ENCODE results near the gene TOM1L2.

Gene TOM1L2

GRCh38 chr17:17837380-17837821, 134.8 kb downstream of the TOM1L2 start:
- H3K27me3 ChIP-seq (ENCODE audit: insufficient read depth, poor library complexity, severe bottlenecking), result no peaks in the 10 kb centered on the region
- DNase-seq (ENCODE audit: low read depth in 1 of 2, low spot score in 1 of 2), result no peak
- TF ChIP-seq GABPA (IDR thresholded peaks at IDR 0.05; ENCODE audit: low read depth) (no peak), SPI1 (IDR thresholded peaks at IDR 0.05; ENCODE audit: borderline replicate concordance, low read depth) (no peak), REST (IDR thresholded peaks at IDR 0.05; ENCODE audit: insufficient replicate concordance, low read depth) (no peak), POLR2AphosphoS5 (IDR thresholded peaks at IDR 0.05; ENCODE audit: low read depth) (no peak), CTCF (IDR thresholded peaks at IDR 0.05; ENCODE audit: insufficient read depth, low read length) (no peak)

GRCh38 chr17:17836818-17837379, 135.3 kb downstream of the TOM1L2 start, which contains the start of gene SREBF1:
TSS of gene SREBF1 (minus strand) at chr17:17836986. CDS start at chr17:17836817, 169 bp downstream.
- TF ChIP-seq POLR2AphosphoS5 (IDR thresholded peaks at IDR 0.05; ENCODE audit: low read depth), result no peak; the same call in 1 of the 2 replicates
- no peak for TF ChIP-seq GABPA (IDR thresholded peaks at IDR 0.05; ENCODE audit: low read depth)
- TF ChIP-seq CTCF (IDR thresholded peaks at IDR 0.05; ENCODE audit: insufficient read depth, low read length), result no peak
- TF ChIP-seq REST (IDR thresholded peaks at IDR 0.05; ENCODE audit: insufficient replicate concordance, low read depth), result no peak
- no peak for TF ChIP-seq SPI1 (IDR thresholded peaks at IDR 0.05; ENCODE audit: borderline replicate concordance, low read depth)
- DNase-seq (ENCODE audit: low read depth in 1 of 2, low spot score in 1 of 2), result no peak
- Histone ChIP-seq H3K27ac (replicated peaks) (peak within 1 kb of the TSS; percentile 88), H3K27me3 (ENCODE audit: insufficient read depth, poor library complexity, severe bottlenecking) (no peaks in the 10 kb centered on the region), H3K4me3 (replicated peaks; ENCODE audit: insufficient read depth, low read length) (peak within 1 kb of the TSS; percentile 65)

More at GRCh38 chr17:17837380-17837821, 134.8 kb downstream of the TOM1L2 start:
- Histone ChIP-seq H3K4me3 (replicated peaks; ENCODE audit: insufficient read depth, low read length) (no peak overlapping the region), H3K27ac (replicated peaks) (peak overlapping the region; percentile 88)

- Histone ChIP-seq H3K4me3 (replicated peaks; ENCODE audit: insufficient read depth, low read length) (peak overlapping the region; percentile 65), H3K27ac (replicated peaks) (peak overlapping the region; percentile 88), H3K27me3 (ENCODE audit: insufficient read depth, poor library complexity, severe bottlenecking) (no peaks in the 10 kb centered on the region)
- TF ChIP-seq POLR2AphosphoS5 (IDR thresholded peaks at IDR 0.05; ENCODE audit: low read depth) (peak; percentile 65; the same call in 1 of the 2 replicates), SPI1 (IDR thresholded peaks at IDR 0.05; ENCODE audit: borderline replicate concordance, low read depth) (no peak)
- DNase-seq (ENCODE audit: low read depth in 1 of 2, low spot score in 1 of 2), result peak; percentile 82 to 90
Measured at GRCh38 chr17:17836250-17836817, 135.9 kb downstream of the TOM1L2 start.

- no peak for DNase-seq (ENCODE audit: low read depth in 1 of 2, low spot score in 1 of 2)
- Histone ChIP-seq H3K27me3 (ENCODE audit: insufficient read depth, poor library complexity, severe bottlenecking) (no peaks in the 10 kb centered on the region), H3K4me3 (replicated peaks; ENCODE audit: insufficient read depth, low read length) (peak overlapping the region; percentile 65), H3K27ac (replicated peaks) (peak overlapping the region; percentile 88)
- TF ChIP-seq GABPA (IDR thresholded peaks at IDR 0.05; ENCODE audit: low read depth) (no peak), CTCF (IDR thresholded peaks at IDR 0.05; ENCODE audit: insufficient read depth, low read length) (no peak), REST (IDR thresholded peaks at IDR 0.05; ENCODE audit: insufficient replicate concordance, low read depth) (no peak), POLR2AphosphoS5 (IDR thresholded peaks at IDR 0.05; ENCODE audit: low read depth) (no peak), SPI1 (IDR thresholded peaks at IDR 0.05; ENCODE audit: borderline replicate concordance, low read depth) (no peak)
Measured at GRCh38 chr17:17835415-17836249, 136.6 kb downstream of the TOM1L2 start.
